H1 (cell line): Measurements from ENCODE around the gene NOS1AP.
"Not testable (repeated sequence)": the region's sequence is repeated elsewhere in the genome, so short reads cannot be mapped to it uniquely, and the experiment has no call there.

Experiments
- CHD2 ChIP-seq: IDR thresholded peaks from 2 replicates; pipeline ENCODE4 v1.6.1; 2012; ENCODE audit warnings: low read length, improper control_type of control experiment
- EP300 ChIP-seq, 2 experiments: IDR thresholded peaks; 1 replicate in 1 of 2; 2 replicates in 1 of 2; pipeline ENCODE4 v1.6.1; 2011 to 2012; ENCODE audit warnings: low read depth in 2 of 2, low read length in 2 of 2, mild to moderate bottlenecking in 2 of 2, borderline replicate concordance in 1 of 2, inconsistent platforms in 1 of 2, moderate library complexity in 1 of 2
- POLR2AphosphoS5 ChIP-seq: IDR thresholded peaks from 2 replicates; pipeline ENCODE4 v1.6.1; 2011; ENCODE audit warnings: low read depth, low read length
- ZNF274 ChIP-seq: IDR thresholded peaks from 2 replicates; pipeline ENCODE4 v1.7.0; 2012; ENCODE audit warnings: low read length, borderline replicate concordance; ENCODE audit errors: extremely low read depth

DNA sequence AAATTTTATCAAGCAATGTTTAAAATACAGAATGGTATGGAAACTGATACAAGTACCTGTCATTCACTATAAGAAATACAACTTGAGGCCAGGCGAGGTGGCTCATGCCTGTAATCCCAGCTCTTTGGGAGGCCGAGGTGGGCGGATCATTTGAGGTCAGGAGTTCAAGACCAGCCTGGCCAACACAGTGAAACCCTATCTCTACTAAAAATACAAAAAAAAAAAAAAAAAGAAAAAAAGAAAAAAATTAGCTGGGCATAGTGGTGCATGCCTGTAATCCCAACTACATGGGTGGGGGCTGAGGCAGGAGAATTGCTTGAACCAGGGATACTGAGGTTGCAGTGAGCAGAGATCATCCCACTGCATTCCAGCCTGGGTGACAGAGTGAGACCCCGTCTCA, 2.7 kb upstream of the NOS1AP start:
- TF ChIP-seq ZNF274; EP300 (IDR thresholded peaks at IDR 0.05; ENCODE audit: borderline replicate concordance in 1 of 2, low read depth in 2 of 2, low read length in 2 of 2); CHD2; POLR2AphosphoS5: not testable (repeated sequence)
